Body of pancreas (tissue), 4 donors: Measurements from ENCODE around the gene TCIRG1. TPM values are rescaled to one million over a fixed set of nuclear protein-coding genes. Genes with fewer than 3 reads are reported as not detected.
A peak's percentile ranks its signal among the peaks of the same experiment; 100 is the strongest.

Experiments used
- ATAC-seq: fragments of 150-250 bp; one replicate; pipeline ENCODE4 v1.9.1; 2016
- DNase-seq, 4 donors: peaks; one replicate each; pipeline ENCODE4 v3.0.0-alpha.2; 2019
- H3K27ac ChIP-seq, 4 donors: fragments of 200-600 bp; sonication (generic); 1 replicate in 3 of 4; 2 replicates in 1 of 4; pipeline versions ENCODE4 v1.5.1 to v1.6.1; 2016 to 2019; ENCODE audit warnings: mild to moderate bottlenecking in 1 of 4, mixed read lengths in 1 of 4, moderate library complexity in 1 of 4
- H3K27me3 ChIP-seq, 2 donors: fragments of 200-600 bp; sonication (generic); one replicate each; pipeline ENCODE4 v1.6.0; 2016; ENCODE audit warnings: mild to moderate bottlenecking in 1 of 2
- H3K36me3 ChIP-seq, 2 donors: fragments of 200-600 bp; sonication (generic); replicated peaks in 1 of 2; 2 replicates each; pipeline ENCODE4 v1.5.1; 2016; ENCODE audit warnings: low read depth in 2 of 2; ENCODE audit not compliant: insufficient read depth in 1 of 2
- H3K4me1 ChIP-seq: fragments of 200-600 bp; sonication (generic); one replicate; pipeline ENCODE4 v1.6.0; 2016
- H3K4me3 ChIP-seq, 2 donors: fragments of 200-600 bp; sonication (generic); 1 replicate in 1 of 2; 2 replicates in 1 of 2; pipeline ENCODE4 v1.5.1; 2016 to 2019
- H3K9me3 ChIP-seq, 3 donors: fragments of 200-600 bp; sonication (generic); 1 replicate in 2 of 3; 2 replicates in 1 of 3; pipeline ENCODE4 v1.5.1; 2016
- CTCF ChIP-seq, 7 experiments: fragments of 450-650 bp in 4 of 7; fragments of 200-600 bp in 3 of 7; sonication (generic) in 3 of 7; IDR thresholded peaks; one replicate each; pipeline ENCODE4 v1.5.1; 2016 to 2019; ENCODE audit warnings: antibody characterized with exemption in 7 of 7
- POLR2A ChIP-seq, 3 donors: fragments of 450-650 bp; IDR thresholded peaks; one replicate each; pipeline ENCODE4 v1.6.1; 2016; ENCODE audit warnings: antibody characterized with exemption in 3 of 3, mild to moderate bottlenecking in 2 of 3
- WGBS, 2 donors: methylation state at CpG; one replicate each; pipeline ENCODE4 v1.1.5; 2017; 5-methylcytosine and 5-hydroxymethylcytosine counted together
- intact Hi-C: fragments of 100-400 bp; cut with DNase I; formaldehyde crosslinking; loops from one replicate; pipeline ENCODE4 v1.15.1; 2023
- total RNA-seq, 2 donors: library from RNA; depleted of rRNA; stranded (reverse); fragments of >200 nt; gene quantifications; one replicate each; pipeline ENCODE4 v1.1.0, GENCODE V29; 2016

The TCIRG1 gene
- total RNA-seq, 2 donors from 2014 or later, result 488 to 798 TPM

- H3K9me3 ChIP-seq, result no peaks in the 10 kb centered on the region
- H3K36me3 ChIP-seq, result no peaks in the 10 kb centered on the region
- ATAC-seq, result no peak
- no peak for DNase-seq
- peaks cover 55% of the 10 kb centered on the region for H3K4me1 ChIP-seq
- 85 to 86% methylated on average over 15 to 26 of the region's 29 CpGs for WGBS, 2 donors
- H3K4me3 ChIP-seq, result no peak overlapping the region
- intact Hi-C loops, result no loop called here
- H3K27me3 ChIP-seq, result no peaks in the 10 kb centered on the region
- TF ChIP-seq POLR2A (IDR thresholded peaks at IDR 0.05), result no peak
- no peak for TF ChIP-seq CTCF (IDR thresholded peaks at IDR 0.05)
- peak overlapping the region; percentile 27 to 66 (median 56) for H3K27ac ChIP-seq
These were observed 5.7 kb upstream of the TCIRG1 start for GRCh38 chr11:68032997-68033707.

- H3K4me1 ChIP-seq, result peaks cover 60% of the 10 kb centered on the region
- ATAC-seq (no peak), DNase-seq (peak; percentile 54 to 87 (median 64))
- no peaks in the 10 kb centered on the region for H3K9me3 ChIP-seq
- H3K36me3 ChIP-seq, result no peaks in the 10 kb centered on the region
- peak overlapping the region; percentile 27 to 66 (median 56) for H3K27ac ChIP-seq
- TF ChIP-seq CTCF (IDR thresholded peaks at IDR 0.05) (no peak), POLR2A (IDR thresholded peaks at IDR 0.05) (no peak)
- no peaks in the 10 kb centered on the region for H3K27me3 ChIP-seq
- 57 to 100% methylated on average over 2 to 12 of the region's 12 CpGs for WGBS, 2 donors
- intact Hi-C loops, result no loop called here
- H3K4me3 ChIP-seq, result no peak overlapping the region
These were observed 5.1 kb upstream of the TCIRG1 start for GRCh38 chr11:68033708-68034045.

- H3K27ac ChIP-seq, result peak overlapping the region in 2 of 4 donors; percentile 96
- H3K4me1 ChIP-seq, result peaks cover 68% of the 10 kb centered on the region
- H3K27me3 ChIP-seq, result no peaks in the 10 kb centered on the region
- intact Hi-C loops, result no loop called here
- no peak for DNase-seq
- TF ChIP-seq CTCF (IDR thresholded peaks at IDR 0.05) (no peak), POLR2A (IDR thresholded peaks at IDR 0.05) (no peak)
- no peak for ATAC-seq
- 84 to 92% methylated on average over 13 of the region's 13 CpGs for WGBS, 2 donors
- H3K36me3 ChIP-seq, result no peaks in the 10 kb centered on the region
- no peaks in the 10 kb centered on the region for H3K9me3 ChIP-seq
- no peak overlapping the region for H3K4me3 ChIP-seq
These were observed 3.5 kb upstream of the TCIRG1 start for GRCh38 chr11:68035266-68035876.

- intact Hi-C loops, result no loop called here
- no peaks in the 10 kb centered on the region for H3K36me3 ChIP-seq
- H3K27me3 ChIP-seq, result no peaks in the 10 kb centered on the region
- DNase-seq, result peak in 1 of 4 donors; percentile 56
- peak overlapping the region; percentile 86 to 96 (median 96) for H3K27ac ChIP-seq
- H3K4me1 ChIP-seq, result peaks cover 74% of the 10 kb centered on the region
- no peaks in the 10 kb centered on the region for H3K9me3 ChIP-seq
- 73 to 85% methylated on average over 3 to 27 of the region's 27 CpGs for WGBS, 2 donors
- TF ChIP-seq CTCF (IDR thresholded peaks at IDR 0.05) (no peak), POLR2A (IDR thresholded peaks at IDR 0.05) (no peak)
- ATAC-seq, result no peak
- no peak overlapping the region for H3K4me3 ChIP-seq
These were observed 2.6 kb upstream of the TCIRG1 start for GRCh38 chr11:68036141-68036716.
